GM12892 (cell line): ENCODE measurements around the gene NFIX.

ENCODE experiments used
- POLR2A ChIP-seq: IDR thresholded peaks from 2 replicates; pipeline ENCODE4 v1.6.1; 2011; ENCODE audit warnings: low read depth, low read length, control low read depth
- TAF1 ChIP-seq: IDR thresholded peaks from 2 replicates; pipeline ENCODE4 v1.6.1; 2011; ENCODE audit warnings: low read depth, mild to moderate bottlenecking, control low read depth, low read length, borderline replicate concordance

DNA sequence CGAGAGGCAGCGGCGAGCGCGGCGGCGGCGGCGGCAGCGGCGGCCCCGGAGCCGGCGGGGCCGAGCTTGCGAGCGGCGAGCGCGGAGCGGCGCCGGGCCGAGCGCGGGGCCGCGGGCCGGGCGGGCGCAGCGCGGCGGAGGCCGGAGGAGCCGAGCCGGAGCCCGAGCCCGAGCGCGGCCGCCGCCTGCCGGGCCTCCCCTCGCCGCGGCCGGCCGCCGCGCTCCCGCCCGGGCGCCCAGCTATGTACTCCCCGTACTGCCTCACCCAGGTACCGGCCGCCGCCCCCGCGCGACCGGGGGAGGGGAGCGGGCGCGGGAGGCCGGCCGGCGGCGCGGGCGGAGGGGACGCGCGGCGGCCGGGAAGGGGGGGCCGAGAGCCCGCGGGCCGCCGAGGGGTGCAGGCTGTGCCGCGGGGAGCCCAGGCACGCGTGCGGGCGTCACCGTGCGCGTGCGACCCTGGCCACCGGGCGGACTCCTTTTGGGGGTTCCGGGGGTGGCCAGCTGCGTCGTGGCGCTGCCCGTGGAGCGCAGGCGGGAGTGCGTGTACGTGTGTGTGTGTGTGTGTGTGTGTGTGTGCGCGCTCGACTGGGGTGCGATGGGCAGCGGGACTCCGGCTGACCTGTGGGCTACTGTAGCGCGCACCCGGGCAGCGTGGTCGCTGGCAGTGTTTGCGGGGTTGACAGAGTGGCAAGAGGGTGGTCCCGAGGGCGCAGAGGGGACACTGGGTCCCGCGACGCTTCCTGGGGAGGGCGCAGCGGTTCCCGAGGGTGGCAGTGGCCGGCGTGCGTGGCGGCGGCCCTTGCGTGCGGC lies 526 bp downstream of the NFIX start:
- TF ChIP-seq TAF1 = no peak
- TF ChIP-seq POLR2A = no peak
